ENCODE results near the gene SLPI. TPM values are rescaled to one million over a fixed set of nuclear protein-coding genes. Genes with fewer than 3 reads are reported as not detected.

SLPI gene, protein sequence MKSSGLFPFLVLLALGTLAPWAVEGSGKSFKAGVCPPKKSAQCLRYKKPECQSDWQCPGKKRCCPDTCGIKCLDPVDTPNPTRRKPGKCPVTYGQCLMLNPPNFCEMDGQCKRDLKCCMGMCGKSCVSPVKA
- total RNA-seq (2022; extraction: Qiagen RNA extraction; ENCODE audit: low read depth) = 8.3 to 13.8 TPM (median 9.4 TPM) in 5 replicates

DNA sequence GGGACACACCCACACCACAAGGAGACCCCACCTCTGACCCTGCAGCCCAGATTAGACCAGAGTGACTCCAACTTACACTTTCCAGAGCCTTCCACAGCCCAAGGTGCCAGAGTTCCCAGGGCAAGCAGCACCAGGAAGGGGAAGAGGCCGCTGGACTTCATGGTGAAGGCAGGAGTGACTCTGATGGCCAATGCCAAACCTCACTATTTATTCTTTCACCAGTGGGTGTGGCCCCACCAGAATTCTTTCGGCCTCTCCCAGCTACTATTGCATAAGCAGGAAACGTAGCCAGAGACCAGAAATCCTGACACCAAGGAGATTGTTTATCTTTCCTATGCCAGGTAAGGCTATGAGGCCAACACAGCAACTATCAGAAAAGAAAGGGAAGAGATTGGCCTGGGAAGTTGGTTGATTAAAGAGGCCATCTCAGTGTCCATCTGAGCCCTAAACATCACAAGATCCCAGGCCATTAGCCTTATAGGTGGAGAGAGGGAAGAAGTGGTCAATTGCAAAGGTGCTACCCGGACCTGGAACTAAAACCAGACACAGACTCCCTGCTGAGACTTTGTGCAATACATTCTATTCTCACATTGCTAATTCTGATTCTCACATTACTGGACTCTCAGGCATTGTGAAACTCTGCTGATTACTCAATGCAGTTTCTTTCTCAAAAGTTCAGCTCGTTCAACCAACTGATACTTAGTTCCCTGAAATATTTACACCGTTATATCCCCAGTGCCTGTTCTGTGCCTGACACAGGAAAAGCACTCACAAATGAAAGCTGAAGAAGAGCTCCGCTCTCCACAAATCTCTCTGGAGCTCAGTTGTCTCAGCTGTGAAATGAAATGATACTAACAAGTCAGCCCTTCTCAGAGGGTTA lies at the start of gene SLPI:
SLPI (minus strand) TSS at position 182 of the 880 bp plus-strand sequence; CDS start at position 161, 21 bp downstream.

DNA sequence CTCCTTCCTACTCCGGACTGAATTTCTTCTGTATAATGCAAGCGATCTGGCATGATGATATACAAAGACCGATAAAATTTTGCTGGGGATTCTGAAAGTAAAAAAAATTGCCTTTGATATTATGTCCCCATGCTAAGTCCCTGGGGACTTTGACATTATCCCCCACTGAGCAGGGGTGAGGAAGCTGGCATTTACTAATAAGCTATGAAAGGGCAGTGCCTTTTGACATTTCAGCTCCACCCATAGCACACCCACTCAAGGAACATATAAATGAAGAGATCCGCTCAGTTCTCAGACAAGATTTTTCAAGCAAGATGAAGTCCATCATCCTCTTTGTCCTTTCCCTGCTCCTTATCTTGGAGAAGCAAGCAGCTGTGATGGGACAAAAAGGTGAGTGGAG lies 33.3 kb downstream of the SLPI start, which contains the start of gene SEMG2:
SEMG2 (plus strand) TSS at position 298 of the 400 bp plus-strand sequence; CDS start at position 315, 17 bp downstream.

DNA sequence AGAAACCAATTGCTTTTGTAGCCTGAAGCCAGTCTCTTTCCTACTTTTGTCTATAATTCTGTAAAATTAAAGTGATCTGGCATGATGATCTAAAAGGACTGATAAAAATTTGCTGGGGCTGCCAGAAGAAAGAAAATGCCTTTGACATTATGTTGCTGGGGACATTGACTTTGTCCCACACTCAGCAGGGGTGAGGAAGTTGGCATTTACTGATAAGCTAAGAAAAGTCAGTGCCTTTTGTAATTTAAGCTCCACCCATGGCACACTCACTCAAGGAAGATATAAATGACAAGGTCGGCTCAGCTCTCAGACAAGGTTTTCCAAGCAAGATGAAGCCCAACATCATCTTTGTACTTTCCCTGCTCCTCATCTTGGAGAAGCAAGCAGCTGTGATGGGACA lies 47.6 kb downstream of the SLPI start, which contains the start of gene SEMG1:
SEMG1 (plus strand) TSS at position 309 of the 400 bp plus-strand sequence; CDS start at position 330, 21 bp downstream.

Other genes starting within 250 kb of the SLPI start
- gene KCNS1, start 153.4 kb downstream of the SLPI start, total RNA-seq (2022; extraction: Qiagen RNA extraction; ENCODE audit: low read depth) = not detected in 5 replicates
- gene WFDC5, start 139.4 kb downstream of the SLPI start, total RNA-seq (2022; extraction: Qiagen RNA extraction; ENCODE audit: low read depth) = not detected in 5 replicates
- gene WFDC12, start 130.1 kb downstream of the SLPI start, total RNA-seq (2022; extraction: Qiagen RNA extraction; ENCODE audit: low read depth) = not detected in 5 replicates
- 2.5 to 3.8 TPM (median 2.9 TPM) in 5 replicates for gene PI3, start 79.7 kb downstream of the SLPI start, total RNA-seq (2022; extraction: Qiagen RNA extraction; ENCODE audit: low read depth)
- not detected in 5 replicates for gene SEMG1, start 47.5 kb downstream of the SLPI start, total RNA-seq (2022; extraction: Qiagen RNA extraction; ENCODE audit: low read depth)
- not detected in 5 replicates for gene SEMG2, start 33.2 kb downstream of the SLPI start, total RNA-seq (2022; extraction: Qiagen RNA extraction; ENCODE audit: low read depth)
- not detected in 5 replicates for gene RBPJL, start 52.3 kb upstream of the SLPI start, total RNA-seq (2022; extraction: Qiagen RNA extraction; ENCODE audit: low read depth)
- 0.13 to 0.19 TPM in 2 of 5 replicates, not detected in the others for gene MATN4, start 53.7 kb upstream of the SLPI start, total RNA-seq (2022; extraction: Qiagen RNA extraction; ENCODE audit: low read depth)
- gene SDC4, start 93.9 kb upstream of the SLPI start, total RNA-seq (2022; extraction: Qiagen RNA extraction; ENCODE audit: low read depth) = 103 to 119 TPM (median 118 TPM) in 5 replicates
- 19.4 to 31.5 TPM (median 30.5 TPM) in 5 replicates for gene SYS1, start 108.6 kb upstream of the SLPI start, total RNA-seq (2022; extraction: Qiagen RNA extraction; ENCODE audit: low read depth)
- not detected in 5 replicates for gene TP53TG5, start 123.8 kb upstream of the SLPI start, total RNA-seq (2022; extraction: Qiagen RNA extraction; ENCODE audit: low read depth)
- gene DBNDD2, start 153.7 kb upstream of the SLPI start, total RNA-seq (2022; extraction: Qiagen RNA extraction; ENCODE audit: low read depth) = 25.4 to 28.8 TPM (median 27.3 TPM) in 5 replicates
- 73.9 to 102 TPM (median 98.5 TPM) in 5 replicates for gene PIGT, start 161.6 kb upstream of the SLPI start, total RNA-seq (2022; extraction: Qiagen RNA extraction; ENCODE audit: low read depth)
- not detected in 5 replicates for gene WFDC2, start 215.2 kb upstream of the SLPI start, total RNA-seq (2022; extraction: Qiagen RNA extraction; ENCODE audit: low read depth)